GM21367 (cell line): ENCODE data around the gene MDM4.
"Not testable (repeated sequence)": the region's sequence is repeated elsewhere in the genome, so short reads cannot be mapped to it uniquely, and the experiment has no call there.

Experiments used
- ATAC-seq: cut with Tn5 transposase; IDR thresholded peaks from one replicate; pipeline ENCODE4 v1.9.1; 2021; ENCODE audit not compliant: unreplicated experiment

Gene MDM4

DNA sequence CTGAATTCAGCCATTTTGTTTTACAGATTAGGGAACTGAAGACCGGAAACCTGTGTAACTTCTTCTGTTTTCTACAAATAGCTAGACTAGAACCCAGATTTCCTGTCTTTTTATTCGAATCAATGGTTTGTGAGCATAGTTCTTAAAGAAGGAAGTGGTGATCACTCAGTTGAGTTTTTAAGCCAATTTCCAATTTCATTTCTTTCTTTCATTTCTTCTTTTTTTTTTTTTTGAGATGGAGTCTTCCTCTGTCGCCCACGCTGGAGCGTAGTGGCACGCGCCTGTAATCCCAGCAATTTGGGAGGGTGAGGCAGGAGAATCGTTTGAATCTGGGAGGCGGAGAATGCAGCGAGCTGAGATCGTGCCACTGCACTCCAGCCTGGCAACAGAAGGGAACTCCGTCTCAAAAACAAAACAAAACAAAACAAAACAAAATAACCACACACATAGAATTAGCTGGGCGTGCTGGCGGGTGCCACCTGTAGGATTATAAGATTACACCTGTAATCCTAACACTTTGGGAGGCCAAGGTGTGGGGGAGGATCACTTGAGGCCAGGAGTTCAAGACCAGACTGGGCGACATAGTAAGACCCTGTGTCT, 3.0 kb upstream of the MDM4 start:
- ATAC-seq: no peak

DNA sequence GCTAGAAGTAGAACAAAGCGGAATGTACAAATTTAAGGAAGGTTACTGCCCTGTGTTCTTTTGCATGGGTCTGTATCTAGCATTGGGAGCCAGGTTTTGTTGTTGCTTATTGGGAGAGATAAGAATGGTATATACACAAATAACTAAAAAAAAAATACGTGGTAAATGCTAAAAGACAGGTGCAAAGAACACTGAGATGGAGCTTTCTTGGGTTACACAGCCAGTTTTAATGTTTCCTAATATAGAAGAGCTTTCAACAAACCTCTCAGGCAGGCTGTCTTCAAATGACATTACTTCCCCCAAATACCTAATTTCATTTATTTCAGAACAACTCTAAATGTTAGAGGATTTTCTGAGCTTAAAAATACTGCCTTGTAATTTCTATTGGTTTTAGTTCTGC, 1.4 kb upstream of the MDM4 start:
- ATAC-seq: no peak

DNA sequence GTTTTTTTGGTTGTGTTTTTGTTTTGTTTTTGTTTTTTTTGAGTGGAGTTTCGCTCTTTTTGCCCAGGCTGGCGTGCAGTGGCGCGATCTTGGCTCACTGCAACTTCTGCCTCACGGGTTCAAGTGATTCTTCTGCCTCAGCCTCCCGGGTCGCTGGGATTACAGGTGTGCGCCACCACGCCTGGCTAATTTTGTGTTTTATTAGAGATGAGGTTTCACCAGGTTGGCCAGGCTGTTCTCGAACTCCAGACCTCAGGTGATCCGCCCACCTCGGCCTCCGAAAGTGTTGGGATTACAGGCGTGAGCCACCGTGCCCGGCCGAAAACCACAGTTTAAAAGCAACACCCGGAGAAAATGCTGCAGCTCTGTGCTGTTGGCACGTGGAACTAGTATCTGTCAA, 1.2 kb downstream of the MDM4 start:
- not testable (repeated sequence) for ATAC-seq

DNA sequence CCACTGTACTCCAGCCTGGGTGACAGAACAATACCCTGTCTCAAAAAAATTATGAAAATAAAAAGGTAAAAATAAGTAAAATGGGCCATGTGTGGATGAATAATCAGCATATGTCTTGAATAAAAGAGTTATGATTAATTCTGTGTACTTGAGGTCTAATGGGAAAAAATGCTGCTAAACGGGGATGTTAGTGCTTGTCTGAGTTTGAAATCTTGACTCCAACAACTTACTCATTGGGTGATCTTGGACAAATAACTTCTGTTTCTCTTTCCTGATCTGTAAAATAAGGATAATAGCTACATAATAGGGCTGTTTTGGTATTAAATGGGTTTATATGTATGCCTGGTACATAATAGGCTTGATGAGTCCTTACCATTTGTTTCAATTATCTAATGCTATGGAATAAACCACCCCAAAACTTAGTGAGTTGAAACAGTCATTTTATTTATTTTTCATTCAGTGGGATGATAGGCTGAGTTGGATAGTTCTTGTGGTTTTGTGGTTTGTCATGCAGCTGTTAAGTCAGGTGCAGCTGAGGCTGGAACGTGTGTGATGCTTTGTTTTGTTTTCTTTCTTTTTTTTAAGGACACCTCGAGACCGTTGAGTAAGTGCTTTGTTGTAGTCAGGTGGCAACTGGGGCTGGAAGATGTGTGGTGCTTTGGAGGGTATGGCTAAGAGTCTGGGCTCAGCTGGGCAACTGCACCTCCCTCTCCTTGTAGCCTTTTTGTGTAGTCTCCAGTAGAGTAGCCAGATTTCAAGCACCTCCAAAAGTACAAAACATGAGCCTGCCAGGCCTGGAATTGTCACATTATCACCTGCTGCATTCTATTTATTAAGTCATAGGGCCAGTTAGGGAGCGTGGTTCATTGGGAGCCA, 4.9 kb downstream of the MDM4 start:
- ATAC-seq: peak; percentile 47

DNA sequence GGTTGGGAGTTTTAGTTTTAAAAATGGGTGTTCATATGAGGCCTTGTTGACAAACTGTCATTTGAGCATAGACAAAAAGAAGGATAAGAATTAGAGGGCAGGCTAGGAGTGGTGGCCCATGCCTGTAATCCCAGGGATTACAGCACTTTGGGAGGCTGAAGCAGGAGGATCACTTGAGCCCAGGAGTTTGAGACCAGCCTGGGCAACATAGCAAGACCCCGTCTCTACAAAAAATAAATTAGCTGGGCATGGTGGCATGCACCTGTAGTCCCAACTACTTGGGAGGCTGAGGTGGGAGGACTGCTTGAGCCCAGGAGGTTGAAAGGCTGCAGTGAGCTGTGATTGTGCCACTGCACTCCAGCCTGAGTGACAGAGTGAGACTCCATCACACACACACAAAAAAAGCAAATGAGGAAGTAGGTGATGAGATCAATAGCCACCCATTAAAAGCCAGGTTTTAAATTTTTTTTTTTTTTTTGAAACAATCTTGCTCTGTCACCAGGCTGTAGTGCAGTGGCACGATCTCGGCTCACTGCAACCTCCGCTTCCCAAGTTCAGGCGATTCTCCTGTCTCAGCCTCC, 5.8 kb downstream of the MDM4 start:
- not testable (repeated sequence) for ATAC-seq

DNA sequence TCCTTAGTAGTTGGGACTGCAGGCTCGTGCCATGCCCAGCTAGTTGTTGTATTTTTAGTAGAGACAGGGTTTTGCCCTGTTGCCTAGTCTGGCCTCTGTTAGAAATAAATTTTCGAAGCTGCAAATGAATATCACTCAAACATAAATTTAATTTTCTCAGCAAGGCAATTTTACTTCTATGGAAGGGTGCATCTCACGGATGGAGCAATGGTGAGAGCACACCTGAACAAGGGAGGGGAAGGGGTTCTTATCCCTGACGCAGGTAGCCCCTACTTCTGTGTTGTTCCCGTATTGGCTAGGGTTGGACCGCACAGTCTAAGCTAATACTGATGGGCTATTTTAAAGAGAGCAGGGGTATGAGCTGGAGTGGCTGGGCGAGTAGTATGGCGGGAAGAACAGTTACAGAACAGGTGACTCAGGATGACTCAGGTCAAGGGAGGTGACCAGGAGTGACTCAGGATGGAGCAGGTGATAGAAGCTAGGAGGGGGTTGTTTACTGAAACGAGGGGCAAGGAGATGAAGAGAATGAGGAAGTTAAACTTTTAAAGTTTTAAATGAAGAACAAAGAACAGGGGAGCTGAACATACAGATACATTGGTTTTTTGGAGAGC, 7.5 kb downstream of the MDM4 start:
- ATAC-seq: no peak

DNA sequence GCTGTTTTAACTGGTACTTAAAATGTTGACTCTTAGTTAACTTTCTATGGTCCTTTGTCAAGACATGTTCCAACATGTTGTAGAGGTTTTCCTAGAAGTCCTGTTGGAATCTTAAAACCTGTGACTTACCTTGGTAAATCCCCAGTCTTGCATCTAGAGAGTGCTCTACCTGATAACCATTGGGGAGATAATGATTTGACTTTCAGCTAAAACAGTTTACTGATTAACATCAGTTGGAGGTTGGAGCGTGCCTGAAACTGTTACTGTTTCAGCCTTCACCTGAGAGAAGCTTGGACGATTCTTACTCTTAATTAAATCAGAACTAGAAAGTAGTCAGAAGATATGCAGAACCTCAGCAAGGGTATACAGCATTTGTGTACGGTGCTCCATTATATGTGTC, 8.8 kb downstream of the MDM4 start:
- ATAC-seq: no peak

DNA sequence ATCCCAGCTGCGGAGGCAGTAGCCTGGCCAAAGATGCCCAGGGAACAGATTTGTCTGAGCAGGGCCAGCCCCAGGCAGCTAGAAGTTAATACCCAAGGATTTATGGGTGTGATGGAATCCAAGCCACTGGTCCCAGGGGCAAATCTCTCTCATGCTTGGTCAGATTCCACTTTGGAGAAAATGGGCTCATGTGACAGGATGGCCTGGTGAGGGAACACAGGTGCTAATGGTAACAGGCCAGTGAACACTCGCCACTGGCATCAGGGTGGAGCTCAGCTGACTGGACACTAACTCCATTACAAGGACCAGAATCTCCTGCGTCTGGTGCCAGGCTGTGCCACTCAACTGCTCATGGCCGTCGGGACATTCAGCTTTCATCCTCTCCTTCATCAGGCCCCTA, 12.0 kb downstream of the MDM4 start:
- ATAC-seq: no peak

DNA sequence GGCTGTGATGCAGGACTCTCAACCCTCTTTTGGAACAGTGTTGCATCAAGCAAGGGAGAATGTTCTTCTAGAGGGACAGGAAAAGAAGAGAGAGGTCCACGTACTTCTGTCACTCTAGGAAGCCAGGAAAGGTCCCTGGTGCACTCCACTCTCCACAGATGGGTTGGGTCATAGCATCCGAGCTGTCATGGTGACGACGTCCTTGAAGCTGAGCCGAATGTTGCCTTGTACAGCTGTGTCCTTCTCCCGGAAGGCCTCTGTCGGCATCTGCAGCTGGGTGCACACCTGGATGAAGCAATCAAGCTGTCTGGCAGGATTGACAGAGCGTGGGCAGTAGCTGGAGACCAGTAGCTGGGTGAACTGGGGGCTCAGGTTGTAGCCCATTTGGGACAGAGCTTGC, 12.5 kb downstream of the MDM4 start:
- ATAC-seq: no peak

DNA sequence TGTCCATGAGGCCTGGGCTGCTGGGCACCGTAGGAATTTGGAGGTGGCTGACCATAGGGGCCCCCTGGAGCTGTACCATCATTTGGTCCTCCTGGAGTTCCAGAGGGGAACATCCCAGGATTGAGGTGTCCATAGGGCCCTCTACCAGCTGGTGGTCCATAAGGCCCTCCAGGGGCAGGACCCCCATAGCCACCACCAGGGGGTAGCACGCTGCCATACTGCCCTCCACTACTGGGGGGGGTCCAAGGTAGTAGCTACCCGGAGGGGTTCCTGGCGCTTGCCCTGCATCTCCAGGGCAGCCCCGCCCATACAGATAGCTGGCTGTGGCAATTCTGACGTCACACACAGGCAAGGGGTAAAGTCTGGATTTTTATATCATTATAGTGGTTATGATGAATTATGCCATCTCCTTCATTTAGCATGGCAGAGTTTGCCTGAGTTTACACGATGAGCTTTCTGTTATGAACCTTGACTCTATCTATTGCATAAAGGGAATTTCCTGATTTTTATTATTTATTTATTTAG, 13.2 kb downstream of the MDM4 start:
- ATAC-seq: no peak

DNA sequence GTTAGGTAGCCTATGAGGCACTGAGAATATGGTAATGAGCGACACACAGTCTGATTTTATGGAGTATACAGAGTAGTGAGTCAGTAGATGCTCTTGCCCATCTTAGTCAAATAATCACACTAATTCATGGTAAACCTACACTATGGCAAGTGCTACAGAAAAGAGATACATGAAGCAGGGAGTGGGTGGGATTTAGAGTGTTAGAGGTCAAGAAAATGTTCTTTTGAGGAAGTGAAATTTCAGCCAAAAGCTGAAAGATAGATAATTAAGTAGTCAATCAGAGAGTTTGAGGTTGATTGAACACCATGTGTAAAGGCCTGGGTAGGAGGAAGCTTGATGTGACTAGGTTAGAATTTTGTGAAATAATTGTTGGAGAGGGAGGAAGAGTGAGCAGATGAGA, 14.7 kb downstream of the MDM4 start:
- ATAC-seq: peak; percentile 82

DNA sequence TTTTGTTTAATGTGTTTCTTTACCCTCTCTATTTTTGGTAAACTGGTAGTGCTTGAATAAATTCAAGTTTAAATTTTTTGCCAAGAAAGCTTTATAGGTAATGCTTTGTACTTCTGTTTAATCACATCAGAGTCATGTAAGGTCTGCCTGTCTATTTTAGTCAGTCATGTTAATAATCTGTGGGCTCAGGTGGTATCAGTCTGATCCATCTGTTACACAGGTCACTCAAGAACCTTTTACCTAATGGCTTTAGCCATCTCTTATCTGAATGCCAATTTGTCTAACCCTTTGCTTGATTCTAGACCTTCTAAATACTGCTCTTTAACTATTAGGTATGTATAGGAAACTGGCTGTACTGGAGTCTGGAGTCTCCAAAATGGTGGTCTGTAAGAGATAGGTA, 16.6 kb downstream of the MDM4 start:
- no peak for ATAC-seq

DNA sequence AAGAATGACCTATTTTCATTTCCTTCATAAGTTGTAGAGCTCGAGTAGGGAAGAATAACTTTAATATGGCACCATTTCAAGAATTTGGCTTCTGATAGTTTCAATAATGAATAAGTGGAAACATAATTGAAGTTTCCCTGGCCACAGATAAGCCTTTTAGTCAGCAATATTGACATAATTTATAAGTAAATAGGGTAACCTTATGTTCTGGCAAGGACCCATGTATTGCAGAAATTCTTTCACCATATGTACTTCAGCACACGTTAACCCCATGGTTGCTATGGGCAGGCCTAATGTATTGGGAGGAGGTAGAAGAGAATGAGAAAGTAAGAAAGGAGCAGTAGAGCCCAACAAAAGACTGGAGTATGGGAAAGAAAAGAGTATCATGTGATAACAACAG, 25.4 kb downstream of the MDM4 start:
- ATAC-seq: no peak

DNA sequence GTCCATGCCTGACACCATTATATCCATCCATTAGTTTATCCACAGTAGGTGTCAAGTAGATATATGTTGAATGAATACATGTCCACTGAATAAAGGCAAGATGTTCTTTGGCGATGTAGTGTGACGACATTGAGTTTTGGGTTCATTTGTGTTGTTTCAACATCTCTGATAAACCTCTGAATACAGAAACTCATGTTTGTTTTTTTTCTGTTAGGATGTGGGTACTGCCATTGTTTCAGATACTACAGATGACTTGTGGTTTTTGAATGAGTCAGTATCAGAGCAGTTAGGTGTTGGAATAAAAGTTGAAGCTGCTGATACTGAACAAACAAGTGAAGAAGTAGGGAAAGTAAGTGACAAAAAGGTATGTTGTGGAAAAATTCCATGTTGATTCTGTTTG, 28.1 kb downstream of the MDM4 start:
- no peak for ATAC-seq

DNA sequence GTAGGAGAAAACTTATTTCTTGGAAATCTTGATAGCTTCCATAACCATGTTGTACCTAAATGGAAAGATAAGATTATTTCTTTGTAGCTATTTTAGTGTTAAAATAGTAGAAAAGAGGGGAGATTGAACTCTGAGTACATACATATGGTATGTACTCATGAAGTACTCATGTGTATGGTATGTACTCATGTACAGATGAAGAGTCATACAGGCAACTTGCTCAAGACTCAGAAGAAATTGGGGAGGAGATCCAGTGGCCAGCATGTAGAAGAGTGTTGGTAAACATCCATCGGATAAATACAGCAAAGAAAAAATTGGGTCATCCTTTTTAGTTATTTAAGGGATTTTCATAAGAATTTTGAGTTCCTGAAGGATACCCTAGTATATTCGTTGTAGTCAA, 29.0 kb downstream of the MDM4 start:
- no peak for ATAC-seq

DNA sequence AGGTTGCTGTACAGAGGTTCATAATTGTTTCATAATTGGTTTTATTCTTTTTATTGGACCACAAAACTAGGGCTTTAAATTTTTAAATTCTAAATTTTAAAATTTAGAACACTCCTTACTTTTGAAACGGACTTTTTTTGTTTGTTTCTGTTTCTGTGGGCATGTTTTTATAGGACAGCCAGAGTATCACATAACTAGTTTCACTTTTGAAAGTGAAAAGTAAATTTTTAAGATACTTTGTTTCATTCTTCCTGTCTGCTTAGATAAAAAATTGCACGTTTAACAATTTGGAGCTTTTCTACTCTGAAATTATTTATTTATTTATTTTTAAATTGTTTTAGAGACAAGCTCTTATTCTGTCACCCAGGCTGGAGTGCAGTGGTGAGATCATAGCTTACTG, 29.7 kb downstream of the MDM4 start:
- ATAC-seq: no peak

DNA sequence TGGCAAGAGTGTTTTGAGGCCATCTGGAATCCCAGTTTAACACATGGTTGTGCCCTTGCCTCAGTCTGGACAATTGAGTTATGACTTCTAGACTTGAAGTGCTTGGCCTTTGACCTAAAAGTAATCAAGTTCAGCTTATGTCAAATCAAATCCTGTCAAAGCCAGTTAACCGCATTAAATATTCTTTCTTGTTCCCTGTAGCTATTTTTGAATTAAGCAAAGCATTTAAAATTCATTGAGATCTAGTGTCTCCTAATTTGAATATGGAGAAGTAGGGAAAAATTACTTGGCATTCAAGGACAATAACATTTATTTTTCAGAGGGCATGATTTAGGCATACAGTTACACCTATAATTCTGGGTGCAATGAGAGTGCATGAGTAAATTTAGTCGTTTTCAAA, 32.1 kb downstream of the MDM4 start:
- ATAC-seq: no peak

DNA sequence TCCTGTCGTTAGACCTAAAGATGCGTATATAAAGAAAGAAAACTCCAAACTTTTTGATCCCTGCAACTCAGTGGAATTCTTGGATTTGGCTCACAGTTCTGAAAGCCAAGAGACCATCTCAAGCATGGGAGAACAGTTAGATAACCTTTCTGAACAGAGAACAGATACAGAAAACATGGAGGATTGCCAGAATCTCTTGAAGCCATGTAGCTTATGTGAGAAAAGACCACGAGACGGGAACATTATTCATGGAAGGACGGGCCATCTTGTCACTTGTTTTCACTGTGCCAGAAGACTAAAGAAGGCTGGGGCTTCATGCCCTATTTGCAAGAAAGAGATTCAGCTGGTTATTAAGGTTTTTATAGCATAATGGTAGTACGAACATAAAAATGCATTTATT, 33.1 kb downstream of the MDM4 start:
- ATAC-seq: no peak

DNA sequence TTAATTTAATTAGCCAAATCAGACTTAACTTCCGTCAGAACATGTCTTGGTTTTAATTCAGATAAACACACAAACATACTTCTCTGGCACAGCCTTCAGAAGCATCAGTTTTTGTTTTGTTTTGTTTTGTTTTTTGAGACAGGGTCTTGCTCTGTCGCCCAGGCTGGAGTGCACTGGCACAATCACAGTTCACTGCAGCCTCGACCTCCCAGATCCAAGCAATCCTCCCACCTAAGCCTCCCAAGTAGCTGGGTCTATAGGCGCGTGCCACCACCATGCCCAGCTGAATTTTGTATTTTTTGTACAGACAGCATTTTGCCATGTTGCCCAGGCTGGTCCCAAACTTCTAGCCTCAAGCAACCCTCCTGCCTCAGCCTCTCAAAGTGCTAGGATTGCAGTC, 34.7 kb downstream of the MDM4 start:
- no peak for ATAC-seq

DNA sequence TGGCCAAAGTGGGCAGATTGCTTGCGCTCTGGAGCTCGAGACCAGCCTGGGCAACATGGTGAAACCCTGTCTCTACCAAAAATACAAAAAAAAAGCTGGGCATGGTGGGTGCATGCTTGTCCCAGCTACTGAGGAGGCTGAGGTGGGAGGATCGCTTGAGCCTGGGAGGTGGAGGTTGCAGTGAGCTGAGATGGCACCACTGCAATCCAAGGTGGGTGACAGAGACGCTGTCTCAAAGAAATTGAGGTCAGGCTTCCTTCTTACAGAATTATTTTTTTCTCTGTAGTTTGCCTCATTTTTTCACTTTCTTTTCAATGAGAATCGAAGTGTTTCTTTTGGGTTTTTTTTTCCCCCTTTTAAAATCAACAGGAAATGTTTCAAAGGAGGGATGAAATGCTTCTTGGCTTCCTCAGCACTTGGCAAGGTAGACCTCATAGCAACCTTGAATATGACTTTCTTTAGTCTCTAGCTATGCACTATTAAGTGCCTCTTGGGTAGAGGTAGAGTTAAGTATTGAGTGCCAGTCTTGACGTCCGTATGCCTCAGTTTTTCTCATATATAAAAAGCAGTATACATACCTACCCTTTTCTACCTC, 40.3 kb downstream of the MDM4 start:
- no peak for ATAC-seq

DNA sequence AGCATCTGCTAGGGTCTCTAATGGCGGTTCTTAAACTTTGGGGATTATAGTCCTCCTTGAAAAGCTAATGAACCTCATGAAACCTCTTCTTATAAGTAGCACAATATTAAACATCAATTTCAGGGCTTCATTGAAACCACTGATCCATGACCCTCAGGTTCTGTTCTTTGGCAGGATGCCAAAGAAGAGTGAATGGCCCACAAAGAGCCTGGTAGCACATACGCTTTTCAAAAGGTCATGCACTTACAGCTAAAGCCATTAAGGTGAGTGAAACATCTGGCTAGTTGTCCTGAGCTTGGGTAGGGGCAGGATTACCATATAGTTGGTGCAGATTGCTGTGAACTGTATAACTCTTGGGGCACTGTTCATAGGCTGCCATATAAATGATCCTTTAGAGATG, 42.3 kb downstream of the MDM4 start:
- no peak for ATAC-seq
